GM19099 (cell line): ENCODE data around the gene TSPAN7.

Source experiments
- POLR2A ChIP-seq: IDR thresholded peaks from 3 replicates; pipeline ENCODE4 v1.6.1; 2011; ENCODE audit warnings: low read depth; ENCODE audit not compliant: insufficient read length; ENCODE audit errors: extremely low read depth

TSPAN7 gene

GRCh38 chrX:38732866-38733265 is 171.5 kb downstream of the TSPAN7 start:
- TF ChIP-seq POLR2A, result no peak
